Astrocyte (in vitro differentiated cells and primary cell): ENCODE results near the gene BCO2.

Source experiments
- CTCF ChIP-seq: IDR thresholded peaks from 2 replicates; pipeline ENCODE4 v1.5.1; 2011; ENCODE audit warnings: low read depth, mild to moderate bottlenecking, inconsistent platforms, low read length, moderate library complexity; ENCODE audit not compliant: insufficient read depth
- EZH2 ChIP-seq: IDR thresholded peaks from 2 replicates; pipeline ENCODE4 v1.6.1; 2012; ENCODE audit warnings: mild to moderate bottlenecking, low read length, inconsistent platforms; ENCODE audit not compliant: insufficient read depth

DNA sequence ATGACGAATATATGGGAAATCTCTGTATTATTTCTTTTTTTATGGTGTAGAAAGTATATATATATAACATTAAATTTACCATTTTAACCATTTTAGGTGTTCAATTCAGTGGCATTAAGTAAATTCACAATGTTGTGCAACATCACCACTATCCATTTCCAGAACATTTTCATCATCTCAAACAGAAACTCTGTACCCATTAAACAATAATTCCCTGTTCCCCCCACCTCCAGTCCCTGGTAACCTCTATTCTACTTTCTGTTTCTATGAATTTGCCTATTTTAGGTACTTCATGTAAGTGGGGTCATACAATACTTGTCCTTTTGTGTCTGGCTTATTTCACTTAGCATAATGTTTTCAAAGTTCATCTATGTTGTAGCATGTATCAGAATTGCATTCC lies 35.6 kb downstream of the BCO2 start:
- TF ChIP-seq CTCF (no peak), EZH2 (no peak)
